ENCODE results near the gene SDHAF4. TPM values are rescaled to one million over a fixed set of nuclear protein-coding genes. Genes with fewer than 3 reads are reported as not detected.
A peak's percentile ranks its signal among the peaks of the same experiment; 100 is the strongest.

The SDHAF4 gene
- total RNA-seq, result 1 to 10 TPM; 2.0 to 8.6 (median 4.2) TPM

DNA sequence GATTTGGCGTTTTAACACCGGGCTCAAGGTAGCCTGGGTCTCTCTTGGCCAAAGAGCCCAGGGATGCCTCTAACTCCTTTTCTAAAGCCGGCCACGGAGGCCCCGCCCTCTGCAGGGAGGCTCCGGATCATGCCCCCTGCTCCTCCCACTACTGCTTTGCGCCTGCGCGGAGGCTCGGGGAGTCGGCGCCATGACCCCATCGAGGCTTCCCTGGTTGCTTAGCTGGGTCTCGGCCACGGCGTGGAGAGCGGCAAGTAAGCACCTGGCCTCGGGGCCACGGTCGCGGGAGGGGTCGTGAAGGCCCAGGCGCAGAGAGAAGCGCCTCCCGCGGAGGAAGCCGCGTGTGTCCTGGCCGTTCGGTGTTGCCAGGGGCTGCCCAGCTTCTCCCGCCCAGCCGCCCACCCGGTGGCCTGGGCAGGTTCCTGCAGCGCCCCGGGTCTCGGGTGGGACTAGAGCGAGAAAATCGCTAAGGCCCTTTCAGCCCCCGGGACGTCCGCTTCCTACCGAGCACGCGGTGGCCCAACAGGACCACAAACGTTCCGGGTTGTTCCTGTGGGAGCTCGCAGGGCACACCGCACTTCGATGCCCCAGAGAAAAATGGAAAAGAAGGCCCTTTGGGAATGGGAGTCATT is at the start of gene SDHAF4:
Gene SDHAF4 (plus strand): TSS at position 180 of the 632 bp plus-strand sequence. CDS start 11 bp downstream, at position 191.
- Histone ChIP-seq H3K4me3 (peak within 1 kb of the TSS; percentile 74 to 98 (median 94)), H3K36me3 (peaks cover 0 to 14% (median 0%) of the 10 kb centered on the region in 3 donors), H3K9me3 (no peaks in the 10 kb centered on the region), H3K27me3 (no peaks in the 10 kb centered on the region), H3K27ac (peak within 1 kb of the TSS; percentile 91 to 96 (median 94)), H3K4me1 (peaks cover 0 to 23% (median 4%) of the 10 kb centered on the region in 3 donors)
- DNase-seq, result peak; percentile 48
- TF ChIP-seq POLR2A (IDR thresholded peaks at IDR 0.05), result peak in 3 of 4 donors; percentile 53 to 76 (median 65)
- TF ChIP-seq CTCF (IDR thresholded peaks at IDR 0.05), result peak in 3 of 6 experiments; percentile 3 to 22 (median 22)
- intact Hi-C loops (cut with DNase I), result no loop called here
- 0 to 4% methylated on average over 4 to 11 of the region's 49 CpGs for WGBS, 2 donors

DNA sequence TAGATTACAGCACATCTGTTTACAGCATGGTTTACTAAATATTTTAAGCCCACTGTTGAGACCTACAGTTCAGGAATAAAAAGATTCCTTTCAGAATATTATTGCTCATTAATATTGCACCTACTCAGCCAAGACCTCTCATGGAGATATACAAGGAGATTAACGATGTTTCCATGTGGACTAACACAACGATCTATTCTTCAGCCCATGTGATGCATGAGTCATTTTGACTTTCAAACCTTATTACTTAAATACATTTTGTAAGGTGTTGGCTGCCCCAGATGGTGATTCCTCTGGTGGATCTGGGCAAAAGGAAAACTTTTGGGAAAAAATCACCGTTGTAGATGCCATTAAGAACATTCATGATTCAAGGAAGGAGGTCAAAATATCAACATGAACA is 48.0 kb upstream of the SDHAF4 start:
- intact Hi-C loops (cut with DNase I), result no loop called here
- H3K9me3 ChIP-seq, result no peaks in the 10 kb centered on the region
- H3K4me1 ChIP-seq, result no peaks in the 10 kb centered on the region
- TF ChIP-seq POLR2A (IDR thresholded peaks at IDR 0.05), result no peak
- TF ChIP-seq CTCF (IDR thresholded peaks at IDR 0.05), result no peak
- no peak overlapping the region for H3K27ac ChIP-seq
- no peaks in the 10 kb centered on the region for H3K27me3 ChIP-seq
- H3K4me3 ChIP-seq, result no peak overlapping the region
- WGBS, 2 donors, result 58 to 71% methylated on average over 3 of the region's 3 CpGs
- peaks cover 0 to 33% (median 0%) of the 10 kb centered on the region in 3 donors for H3K36me3 ChIP-seq
- DNase-seq, result no peak

- no peaks in the 10 kb centered on the region for H3K9me3 ChIP-seq
- H3K27ac ChIP-seq, result no peak overlapping the region
- intact Hi-C loops (cut with DNase I), result no loop called here
- TF ChIP-seq CTCF (IDR thresholded peaks at IDR 0.05), result peak in 5 of 6 experiments; percentile 17 to 41 (median 18)
- no peak for TF ChIP-seq POLR2A (IDR thresholded peaks at IDR 0.05)
- no peak for DNase-seq
- H3K4me3 ChIP-seq, result no peak overlapping the region
- no peaks in the 10 kb centered on the region for H3K4me1 ChIP-seq
- peaks cover 0 to 35% (median 0%) of the 10 kb centered on the region in 3 donors for H3K36me3 ChIP-seq
- H3K27me3 ChIP-seq, result no peaks in the 10 kb centered on the region
Measured at GRCh38 chr6:70520575-70520974, 46.2 kb upstream of the SDHAF4 start.

DNA sequence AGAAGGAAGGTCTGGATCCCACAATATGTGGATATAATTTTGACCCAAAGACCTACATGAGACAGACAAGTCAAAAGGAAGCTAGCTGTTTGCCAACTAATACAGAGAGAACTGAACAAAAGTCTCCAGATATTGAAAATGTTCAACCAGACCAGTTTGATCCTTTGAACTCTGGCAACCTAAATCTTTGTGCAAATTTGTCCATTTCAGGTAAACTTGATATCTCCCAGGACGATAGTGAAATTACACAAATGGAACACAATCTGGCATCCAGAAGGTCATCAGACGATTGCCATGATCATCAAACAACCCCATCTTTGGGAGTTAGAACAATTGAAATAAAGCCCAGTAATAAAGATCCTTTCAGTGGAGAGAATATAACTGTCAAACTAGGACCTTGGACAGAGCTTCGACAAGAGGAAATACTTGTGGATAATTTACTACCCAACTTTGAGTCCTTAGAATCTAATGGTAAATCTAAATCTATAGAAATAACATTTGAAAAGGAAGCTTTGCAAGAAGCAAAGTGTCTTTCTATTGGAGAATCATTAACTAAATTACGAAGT is 41.9 kb upstream of the SDHAF4 start:
- peaks cover 0 to 73% (median 0%) of the 10 kb centered on the region in 3 donors for H3K36me3 ChIP-seq
- no peaks in the 10 kb centered on the region for H3K4me1 ChIP-seq
- H3K27me3 ChIP-seq, result no peaks in the 10 kb centered on the region
- H3K4me3 ChIP-seq, result no peak overlapping the region
- WGBS, 2 donors, result 85 to 92% methylated on average over 4 of the region's 4 CpGs
- no peak for DNase-seq
- TF ChIP-seq CTCF (IDR thresholded peaks at IDR 0.05), result no peak
- TF ChIP-seq POLR2A (IDR thresholded peaks at IDR 0.05), result no peak
- no peak overlapping the region for H3K27ac ChIP-seq
- no peaks in the 10 kb centered on the region for H3K9me3 ChIP-seq
- intact Hi-C loops (cut with DNase I), result no loop called here

DNA sequence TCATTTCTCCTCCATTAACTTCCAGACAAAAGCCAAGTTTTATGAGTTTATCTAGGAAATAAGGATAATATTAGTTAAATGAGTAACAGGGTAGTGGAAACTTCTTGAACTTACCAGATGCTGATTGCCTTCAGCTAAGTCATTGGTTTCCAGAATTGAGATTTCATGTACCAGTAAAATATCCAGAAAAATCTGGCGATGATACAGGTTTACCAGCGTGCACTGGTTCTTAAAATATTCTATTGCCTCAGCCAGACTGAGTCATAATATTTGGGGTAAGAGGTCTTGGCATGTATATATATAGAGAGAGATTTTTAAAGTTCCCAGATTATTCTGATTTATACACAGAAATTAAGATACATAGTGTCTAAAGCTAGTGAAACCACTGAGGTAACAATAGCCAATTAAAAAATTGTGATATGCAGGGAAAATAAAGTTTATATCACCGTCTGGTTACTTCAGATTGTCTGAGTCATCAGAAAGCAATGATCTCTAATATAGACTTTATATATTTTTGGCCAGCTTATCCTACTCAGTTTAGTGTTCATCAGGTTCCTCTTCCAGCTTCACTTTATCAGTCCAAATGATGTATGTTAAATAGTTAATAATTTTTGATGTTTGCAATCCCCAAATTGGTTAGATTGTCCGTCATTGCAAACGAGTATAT is 39.5 kb upstream of the SDHAF4 start:
- Histone ChIP-seq H3K27ac (no peak overlapping the region), H3K4me3 (no peak overlapping the region), H3K27me3 (no peaks in the 10 kb centered on the region), H3K4me1 (no peaks in the 10 kb centered on the region), H3K9me3 (no peaks in the 10 kb centered on the region), H3K36me3 (peaks cover 0 to 95% (median 5%) of the 10 kb centered on the region in 3 donors)
- DNase-seq, result no peak
- no peak for TF ChIP-seq POLR2A (IDR thresholded peaks at IDR 0.05)
- no peak for TF ChIP-seq CTCF (IDR thresholded peaks at IDR 0.05)
- intact Hi-C loops (cut with DNase I), result no loop called here
- WGBS, 2 donors, result 78% methylated on average over 5 of the region's 5 CpGs

All from esophagus squamous epithelium (tissue), 5 donors.